ENCODE data around the gene MORF4L1.
"Not testable (repeated sequence)": the region's sequence is repeated elsewhere in the genome, so short reads cannot be mapped to it uniquely, and the experiment has no call there.

The MORF4L1 gene

GRCh38 chr15:78927077-78927790 lies 54.5 kb downstream of the MORF4L1 start:
- no peak for DNase-seq

- not testable (repeated sequence) for DNase-seq
Measured at GRCh38 chr15:78928176-78928575, 55.5 kb downstream of the MORF4L1 start.

DNA sequence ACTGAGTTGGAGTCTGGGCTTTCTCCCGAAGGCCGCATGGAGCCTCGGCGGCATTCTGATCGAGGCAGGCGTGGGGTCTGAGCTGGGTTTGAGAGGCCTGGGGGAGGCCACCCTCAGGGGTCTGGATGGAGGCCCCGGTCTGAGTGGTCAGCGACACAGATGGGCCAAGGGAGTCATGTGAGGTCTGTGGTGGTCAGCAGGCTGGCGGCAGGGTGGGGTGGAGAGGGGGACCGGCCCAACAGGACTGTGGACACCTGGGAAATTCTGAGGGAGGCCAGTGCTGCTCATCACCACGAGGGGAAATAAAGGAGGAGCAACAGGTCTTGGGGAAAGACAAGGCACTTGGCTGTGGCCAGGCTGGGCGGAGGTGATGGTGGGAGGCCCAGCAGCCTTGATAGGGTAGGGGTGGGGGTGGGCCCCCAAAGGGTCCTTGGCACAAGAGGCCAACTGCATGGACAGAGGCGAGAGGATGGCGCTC lies 56.0 kb downstream of the MORF4L1 start:
- no peak for DNase-seq

- DNase-seq: no peak
Measured at GRCh38 chr15:78929536-78930264, 57.0 kb downstream of the MORF4L1 start.

DNA sequence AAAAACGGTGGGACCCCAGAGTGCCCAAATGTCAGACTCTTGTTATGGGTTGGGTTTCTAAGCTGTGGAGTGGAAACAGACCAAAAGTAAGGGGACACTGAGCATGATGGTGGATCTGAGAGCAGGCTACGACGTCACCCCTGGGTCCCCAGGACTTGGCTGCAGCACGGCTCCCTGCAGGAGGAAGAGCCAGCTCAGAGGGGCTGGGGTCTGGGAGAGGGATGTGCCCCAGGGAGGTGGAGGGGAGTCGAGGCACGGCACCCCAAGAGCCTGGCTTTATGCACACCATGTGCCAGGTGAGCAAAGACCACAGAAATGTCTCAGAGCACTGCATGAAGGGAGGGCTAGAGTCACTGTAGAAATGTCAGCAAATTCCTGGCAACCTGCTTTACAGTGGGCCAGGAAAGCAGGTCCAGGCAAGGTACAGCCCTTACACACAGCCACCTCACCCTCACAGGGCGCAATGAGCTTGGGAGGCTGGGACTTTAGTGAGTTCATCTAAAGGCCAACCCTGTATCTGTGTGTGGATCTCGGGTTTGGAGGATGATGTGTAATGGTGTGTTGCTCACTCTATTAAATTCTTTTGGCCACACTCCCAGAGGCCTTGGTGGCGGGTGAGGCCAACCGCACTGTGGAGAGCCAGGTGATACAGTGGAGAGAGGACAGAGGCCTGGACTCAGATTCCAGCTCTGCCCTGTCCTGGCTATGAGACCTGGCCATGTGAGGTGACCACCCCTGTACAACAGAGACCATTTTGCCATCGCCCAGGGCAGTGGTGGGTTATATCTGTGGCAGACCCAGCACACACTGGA lies 58.1 kb downstream of the MORF4L1 start:
- DNase-seq: no peak

- no peak for DNase-seq
Measured at GRCh38 chr15:78931439-78932257, 59.0 kb downstream of the MORF4L1 start.

DNA sequence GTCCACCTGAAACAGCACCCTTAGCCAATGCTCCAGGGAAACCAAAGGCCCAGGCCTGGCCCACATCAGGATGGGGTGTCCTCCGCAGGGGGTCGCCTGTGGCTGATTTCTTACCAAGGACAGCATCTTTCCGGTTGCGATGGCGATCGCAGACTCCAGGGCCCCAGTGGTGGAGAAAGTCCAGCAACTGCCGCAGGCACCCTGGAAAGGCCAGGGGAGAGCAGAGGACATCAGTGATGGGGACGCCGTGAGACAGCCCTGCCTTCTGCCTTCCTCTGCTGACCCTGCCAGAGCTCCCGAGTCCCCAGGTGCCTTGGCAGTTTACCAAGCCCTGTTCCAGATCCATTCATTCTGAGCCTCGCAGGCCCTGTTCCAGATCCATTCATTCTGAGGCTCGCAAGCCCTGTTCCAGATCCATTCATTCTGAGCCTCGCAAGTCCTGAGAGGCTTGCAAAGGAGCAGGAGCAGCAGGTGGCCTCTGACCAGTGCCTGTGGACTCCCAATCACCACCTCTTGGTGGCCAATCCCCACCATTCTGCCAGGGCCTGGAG lies 59.6 kb downstream of the MORF4L1 start:
- no peak for DNase-seq

GRCh38 chr15:78933187-78933822 lies 60.6 kb downstream of the MORF4L1 start:
- no peak for DNase-seq

DNA sequence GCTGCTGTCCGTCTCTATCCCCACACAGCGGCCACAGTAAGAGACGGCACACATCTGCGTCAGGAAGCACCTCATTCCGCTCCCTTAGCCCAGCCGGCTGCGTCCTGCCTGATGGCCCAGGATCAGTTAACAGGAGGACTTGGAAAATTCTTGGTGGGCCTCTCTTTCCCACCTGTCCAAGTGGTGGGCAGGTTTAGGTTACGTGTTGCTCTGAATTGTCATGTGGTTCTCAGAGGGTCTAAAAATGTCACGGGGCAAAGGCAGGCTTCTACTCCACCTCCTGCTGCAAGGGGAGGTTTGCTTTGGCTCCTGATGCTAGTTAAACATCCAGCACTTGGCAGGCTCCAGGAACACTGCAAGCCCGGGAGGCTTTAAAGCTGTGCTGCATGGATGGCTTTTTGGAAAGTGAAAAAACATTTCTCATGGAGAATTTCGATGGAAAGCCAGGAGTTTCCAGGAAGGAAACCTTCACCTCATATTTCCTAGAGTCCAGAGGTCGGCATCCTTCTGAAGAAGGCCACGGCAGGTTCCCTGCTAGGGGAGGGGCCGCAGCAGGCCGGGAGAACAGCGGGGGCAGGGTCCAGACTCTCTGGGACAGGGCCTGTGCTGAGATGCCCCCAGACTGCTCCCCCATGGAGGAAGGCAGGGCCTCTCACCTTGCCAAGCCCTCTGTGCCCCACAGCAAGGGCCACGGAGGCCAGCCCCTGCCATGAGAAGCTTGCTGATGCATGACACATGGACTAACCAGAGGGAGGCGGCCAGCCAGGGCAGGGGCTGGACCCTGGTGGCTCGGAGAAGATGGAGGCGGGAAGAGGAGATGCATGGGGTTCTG lies 61.3 kb downstream of the MORF4L1 start:
- DNase-seq: no peak

DNA sequence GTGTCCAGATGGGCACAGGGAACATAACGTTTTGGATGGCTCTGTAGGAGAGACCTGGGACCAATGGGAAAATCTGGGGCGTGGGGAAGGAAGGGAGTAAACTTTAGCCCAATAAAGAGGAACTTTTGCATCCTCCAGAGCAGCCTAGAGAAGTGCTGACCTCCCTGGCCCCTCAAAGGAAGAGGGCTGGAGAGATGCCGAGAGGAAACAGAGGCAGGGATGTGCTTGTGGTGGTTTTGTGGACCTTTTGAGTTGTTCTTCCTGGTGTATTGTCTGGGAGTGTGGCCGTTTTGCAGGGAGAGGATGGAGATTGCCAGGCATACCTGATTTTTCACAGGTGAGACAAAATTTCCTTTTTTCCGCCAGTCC lies 61.9 kb downstream of the MORF4L1 start:
- DNase-seq: no peak

DNA sequence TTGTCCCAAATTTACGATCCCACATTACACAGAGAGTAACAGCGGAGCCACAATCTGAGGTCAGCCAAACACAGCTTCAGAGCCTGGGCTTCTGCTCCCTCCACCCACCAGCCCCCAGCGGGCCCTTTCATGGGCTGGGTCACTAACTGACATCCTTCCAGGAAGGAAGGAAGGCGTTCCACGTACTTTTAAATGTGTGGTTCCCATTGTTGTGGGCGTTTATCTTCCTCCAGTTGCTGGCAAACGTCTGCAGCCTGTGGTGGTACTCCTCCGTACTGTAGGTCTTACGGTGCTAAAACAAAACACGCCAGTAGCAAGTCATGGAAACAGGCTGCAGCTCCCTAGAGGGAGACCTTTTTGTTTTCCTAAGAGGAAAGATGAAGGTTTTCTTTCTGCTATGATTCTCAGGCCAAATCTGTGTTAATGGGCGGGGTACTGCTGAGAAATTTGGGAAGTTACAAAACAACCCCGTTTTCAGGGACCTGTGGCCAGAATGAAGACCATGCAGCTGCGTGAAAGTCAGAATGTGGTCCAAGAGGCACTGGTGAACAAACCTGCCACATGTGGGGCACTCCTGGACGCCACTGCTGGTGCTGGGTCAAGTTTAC lies 64.5 kb downstream of the MORF4L1 start:
- DNase-seq: no peak

GRCh38 chr15:78938658-78939488 lies 66.2 kb downstream of the MORF4L1 start:
- no peak for DNase-seq

- no peak for DNase-seq
Measured at GRCh38 chr15:78942741-78943140, 70.1 kb downstream of the MORF4L1 start.

GRCh38 chr15:78943692-78944091 lies 71.0 kb downstream of the MORF4L1 start:
- no peak for DNase-seq

DNA sequence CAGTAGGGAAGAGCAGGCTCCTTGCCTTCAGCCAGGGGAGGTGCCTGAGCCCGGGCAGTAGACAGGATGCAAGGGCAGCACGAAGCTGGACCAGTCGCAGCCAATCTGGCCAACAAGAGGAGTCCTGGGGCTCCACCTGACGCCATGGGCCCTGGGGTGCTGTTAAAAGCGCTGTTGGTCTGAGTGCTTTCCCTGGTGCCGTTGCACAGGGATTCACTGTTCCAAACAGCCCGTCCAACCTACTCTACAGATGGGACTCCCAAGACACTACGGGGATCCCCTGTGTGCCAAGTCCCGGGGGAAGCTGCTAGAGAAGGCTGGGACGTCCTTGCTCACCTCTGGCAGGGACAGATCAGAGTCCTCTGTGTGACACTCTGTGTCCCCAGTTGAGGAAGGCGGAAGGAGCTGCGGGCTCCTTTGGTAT lies 71.5 kb downstream of the MORF4L1 start:
- no peak for DNase-seq

GRCh38 chr15:78944669-78945407 lies 72.1 kb downstream of the MORF4L1 start, which contains the start of gene CTSH:
CTSH (minus strand) TSS chr15:78945046; CDS start chr15:78944981, 65 bp downstream.
- peak; percentile 84 for DNase-seq

GRCh38 chr15:78946493-78946892 lies 73.8 kb downstream of the MORF4L1 start:
- DNase-seq: no peak

DNA sequence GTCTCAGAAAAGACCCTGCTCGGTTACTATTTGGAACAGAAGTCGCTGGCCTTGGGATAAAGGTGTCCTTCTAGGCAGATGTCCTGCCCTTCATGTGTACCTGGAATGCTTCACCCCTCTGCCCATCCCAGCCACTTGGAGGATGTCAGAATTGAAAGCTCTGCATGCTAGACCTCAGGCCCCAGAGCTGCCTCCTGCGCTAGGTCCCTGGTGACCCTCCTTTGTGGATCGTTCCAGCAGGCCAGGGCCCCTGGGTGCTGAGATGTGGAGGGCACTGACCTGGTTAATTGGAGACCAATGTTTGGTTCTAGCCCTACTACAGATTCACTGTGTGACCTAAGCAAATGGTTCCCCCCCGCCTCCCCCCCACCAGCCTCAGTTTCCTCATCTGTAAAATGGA lies 74.8 kb downstream of the MORF4L1 start:
- DNase-seq: no peak
